DLD1 (cell line): Measurements from ENCODE around the gene MYH7.
"Not testable (repeated sequence)": the region's sequence is repeated elsewhere in the genome, so short reads cannot be mapped to it uniquely, and the experiment has no call there.

Experiments
- in situ Hi-C: cut with HindIII; loops from 2 replicates; pipeline ENCODE4 v1.10.0; 2017; ENCODE audit warnings: low sequenced_read_pairs

MYH7 gene

DNA sequence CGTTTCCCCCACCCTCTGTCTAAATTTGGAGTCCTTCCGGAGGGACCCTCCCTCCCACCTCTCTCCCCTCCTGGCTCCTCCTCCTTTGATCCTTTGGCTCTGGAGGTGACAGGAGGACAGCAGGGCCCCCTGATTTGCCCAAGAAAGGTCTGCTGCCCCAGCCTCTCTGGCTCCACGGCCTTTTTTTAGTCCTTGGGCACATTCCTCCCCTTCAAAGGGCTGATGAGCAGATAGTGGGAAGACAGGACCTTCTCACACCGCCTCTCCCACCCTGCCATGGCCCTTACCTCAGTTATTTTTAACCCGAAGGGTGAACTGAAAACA lies 27.2 kb downstream of the MYH7 start:
- in situ Hi-C loops: no loop called here

DNA sequence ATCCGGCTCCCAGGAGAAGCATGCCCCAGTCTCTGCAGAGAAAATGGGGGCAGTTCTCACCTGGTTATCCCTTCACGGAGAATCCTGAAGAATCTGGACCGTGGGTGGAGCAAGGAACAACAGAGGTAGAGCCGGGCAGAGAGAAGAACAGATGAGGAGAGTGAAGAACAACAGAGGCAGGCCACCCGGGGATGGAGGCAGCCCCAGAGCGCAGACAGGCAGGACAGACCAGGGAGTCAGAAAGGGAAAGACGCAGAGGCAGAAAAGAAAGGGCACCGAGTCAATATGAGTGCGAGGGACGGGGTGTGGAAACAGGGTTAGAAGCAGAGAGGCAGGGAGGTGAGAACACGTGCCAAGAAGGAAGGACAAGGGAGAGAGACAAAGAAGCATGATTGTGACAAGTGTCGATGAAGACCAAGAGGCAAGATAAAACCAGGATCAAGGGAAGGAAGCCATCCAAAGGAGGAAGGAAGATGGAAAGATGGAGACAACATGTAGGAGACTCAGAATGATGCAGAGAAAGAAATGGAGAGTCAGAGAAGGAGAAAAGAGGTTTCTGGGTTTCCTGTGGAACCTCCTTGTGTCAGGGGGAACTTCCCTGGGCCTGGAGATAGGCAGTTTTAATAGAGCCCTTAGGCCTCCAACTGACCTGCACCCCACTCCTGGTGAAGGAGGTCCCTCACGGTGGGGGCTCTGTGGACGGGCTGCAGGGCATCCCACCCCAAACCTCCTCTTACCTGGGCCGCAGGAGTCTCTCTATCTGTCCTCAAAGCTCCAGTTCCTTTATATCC lies 27.7 kb downstream of the MYH7 start, which contains the start of gene MYH6:
Gene MYH6 (minus strand): TSS at position 758 of the 791 bp plus-strand sequence. CDS start 1,050 bp downstream, outside the sequence.
- in situ Hi-C loops: no loop called here

DNA sequence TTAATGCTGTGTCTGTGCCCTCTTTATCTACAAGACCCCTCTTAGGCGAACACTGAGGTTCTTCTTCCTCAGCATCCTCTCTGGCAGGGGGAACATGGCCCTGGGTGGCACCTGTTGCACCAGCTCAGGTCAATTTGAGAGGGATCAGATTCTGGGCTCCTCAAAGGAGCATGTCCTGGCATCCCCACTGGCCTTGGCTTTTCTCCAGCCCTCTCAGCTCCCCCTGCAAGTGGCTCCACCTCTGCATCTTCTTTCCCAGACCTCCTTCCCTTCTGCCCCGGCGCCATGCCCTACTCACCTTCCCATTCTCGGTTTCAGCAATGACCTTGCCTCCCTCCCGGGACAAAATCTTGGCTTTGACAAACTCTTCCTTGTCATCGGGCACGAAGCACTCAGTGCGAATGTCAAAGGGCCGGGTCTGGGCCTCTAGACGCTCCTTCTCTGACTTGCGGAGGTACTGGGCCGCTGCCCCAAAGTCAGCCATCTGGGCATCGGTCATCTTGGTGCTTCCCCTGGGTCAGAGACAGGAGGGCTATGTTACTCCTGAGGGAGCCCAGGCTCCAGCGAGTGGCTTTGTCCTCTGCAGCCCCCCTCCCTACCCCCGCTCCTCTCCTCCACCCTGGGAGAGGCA lies 28.6 kb downstream of the MYH7 start:
- in situ Hi-C loops: no loop called here

DNA sequence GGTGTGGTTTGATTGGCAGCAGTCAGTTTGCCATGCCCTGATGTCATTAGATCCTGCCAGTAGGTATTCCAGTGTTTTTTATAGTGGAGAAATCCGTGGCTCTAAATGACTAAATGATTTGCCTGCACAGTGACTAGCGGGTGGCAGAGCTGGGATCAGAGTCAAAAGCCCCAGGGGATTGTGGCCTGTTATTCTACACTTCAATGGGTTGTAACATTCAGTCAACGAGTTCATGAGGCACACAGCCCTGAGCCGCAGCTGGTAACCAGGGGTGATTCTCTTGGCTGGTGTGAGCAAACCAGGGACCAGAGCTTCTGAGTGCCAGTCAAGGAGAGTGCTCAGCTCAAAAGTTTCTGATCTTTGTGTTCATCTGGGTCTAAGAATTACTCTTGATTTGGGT lies 29.2 kb downstream of the MYH7 start:
- in situ Hi-C loops: no loop called here

DNA sequence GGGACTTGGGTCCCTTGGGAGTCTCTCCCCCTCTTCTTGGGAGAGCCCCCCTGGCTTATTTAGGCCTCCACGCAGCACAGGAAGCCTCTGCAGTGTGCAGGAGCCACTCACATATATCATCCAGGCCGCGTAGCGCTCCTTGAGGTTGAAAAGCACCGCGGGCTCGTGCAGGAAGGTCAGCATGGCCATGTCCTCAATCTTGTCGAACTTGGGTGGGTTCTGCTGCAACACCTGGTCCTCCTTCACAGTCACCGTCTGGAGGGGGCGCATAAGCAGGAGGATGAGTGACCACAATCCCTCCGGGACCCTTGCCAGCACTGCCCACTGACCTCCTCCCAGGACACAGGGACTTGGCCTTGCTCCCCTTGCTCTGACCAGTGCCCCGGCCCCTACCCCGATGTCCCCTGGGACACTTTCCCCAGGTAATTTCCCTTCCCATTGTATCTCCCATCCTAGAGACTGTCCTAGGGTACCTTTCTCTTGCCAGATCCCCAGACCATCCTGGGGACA lies 29.9 kb downstream of the MYH7 start:
- in situ Hi-C loops: no loop called here

DNA sequence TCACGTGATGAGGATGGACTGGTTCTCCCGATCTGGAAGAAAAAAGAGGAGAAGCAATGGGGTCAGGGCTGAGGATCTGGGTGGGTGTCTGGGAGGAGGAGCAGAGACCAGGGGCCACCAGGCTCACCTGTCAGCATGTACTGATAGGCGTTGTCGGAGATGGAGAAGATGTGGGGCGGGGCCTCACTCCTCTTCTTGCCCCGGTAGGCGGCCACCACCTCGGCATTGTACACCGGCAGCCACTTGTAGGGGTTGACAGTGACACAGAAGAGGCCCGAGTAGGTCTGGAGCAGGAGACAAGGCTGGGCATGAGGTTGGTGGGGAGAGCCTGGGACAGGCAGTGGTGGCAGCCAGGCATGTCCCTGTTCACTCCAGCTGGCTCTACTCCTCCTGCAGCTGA lies 30.4 kb downstream of the MYH7 start:
- in situ Hi-C loops: no loop called here

DNA sequence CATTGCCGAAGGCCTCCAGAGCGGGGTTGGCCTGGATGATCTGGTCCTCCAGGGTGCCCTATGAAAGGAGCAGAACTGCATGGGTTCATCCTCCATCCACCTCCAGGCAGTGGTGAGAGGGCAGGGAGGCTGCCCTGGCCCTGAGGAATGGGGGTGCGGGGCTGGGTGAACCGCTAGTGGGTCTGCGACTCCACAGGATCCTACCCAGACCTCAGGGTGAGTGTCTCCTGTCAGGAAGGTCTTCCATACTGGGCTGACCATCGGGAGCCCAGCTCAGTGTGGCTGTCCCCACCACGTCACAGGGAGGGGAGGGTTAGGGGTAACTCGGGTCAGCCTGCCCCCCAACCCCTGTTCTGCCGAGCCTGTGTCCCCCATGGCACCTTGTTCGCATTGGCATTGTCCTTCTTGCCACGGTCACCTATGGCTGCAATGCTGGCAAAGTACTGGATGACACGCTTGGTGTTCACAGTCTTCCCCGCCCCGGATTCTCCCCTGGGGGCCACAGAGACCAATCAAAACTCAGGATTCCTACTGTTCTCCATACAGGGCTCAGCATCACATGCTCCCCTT lies 31.0 kb downstream of the MYH7 start:
- in situ Hi-C loops: no loop called here

DNA sequence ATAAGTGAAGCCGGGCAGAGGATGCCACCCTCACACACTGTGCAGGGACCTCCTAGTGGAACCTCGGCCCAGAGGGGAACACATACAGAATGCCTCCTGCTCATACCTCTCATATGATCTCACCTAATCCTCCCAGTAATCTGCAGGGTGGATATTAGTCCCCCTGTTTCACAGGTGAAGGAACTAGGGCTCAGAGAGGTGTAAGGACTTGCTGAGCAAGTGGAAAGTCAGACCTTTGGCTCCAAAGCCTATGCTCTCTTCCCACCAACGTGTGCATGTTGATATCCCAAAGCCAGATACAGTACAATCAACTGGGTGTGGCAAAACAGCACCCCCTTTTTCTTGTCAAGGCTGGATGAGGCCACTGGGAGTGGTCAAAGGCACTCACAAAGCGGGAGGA lies 31.6 kb downstream of the MYH7 start:
- in situ Hi-C loops: no loop called here

DNA sequence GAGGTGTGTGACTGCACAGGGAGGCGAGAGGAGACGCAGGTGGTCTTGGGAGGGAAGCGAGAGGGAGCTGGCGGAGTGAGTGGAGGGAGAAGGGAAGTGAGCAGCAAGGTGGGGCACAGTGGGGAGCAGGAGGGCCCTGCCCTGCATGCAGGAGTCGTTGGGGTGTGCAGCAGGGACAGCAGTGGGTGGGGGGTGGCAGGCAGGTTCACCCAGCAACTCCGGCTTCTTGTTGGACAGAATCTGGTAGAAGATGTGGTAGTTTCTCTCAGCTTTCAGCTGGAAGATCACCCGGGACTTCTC lies 32.4 kb downstream of the MYH7 start:
- in situ Hi-C loops: no loop called here

DNA sequence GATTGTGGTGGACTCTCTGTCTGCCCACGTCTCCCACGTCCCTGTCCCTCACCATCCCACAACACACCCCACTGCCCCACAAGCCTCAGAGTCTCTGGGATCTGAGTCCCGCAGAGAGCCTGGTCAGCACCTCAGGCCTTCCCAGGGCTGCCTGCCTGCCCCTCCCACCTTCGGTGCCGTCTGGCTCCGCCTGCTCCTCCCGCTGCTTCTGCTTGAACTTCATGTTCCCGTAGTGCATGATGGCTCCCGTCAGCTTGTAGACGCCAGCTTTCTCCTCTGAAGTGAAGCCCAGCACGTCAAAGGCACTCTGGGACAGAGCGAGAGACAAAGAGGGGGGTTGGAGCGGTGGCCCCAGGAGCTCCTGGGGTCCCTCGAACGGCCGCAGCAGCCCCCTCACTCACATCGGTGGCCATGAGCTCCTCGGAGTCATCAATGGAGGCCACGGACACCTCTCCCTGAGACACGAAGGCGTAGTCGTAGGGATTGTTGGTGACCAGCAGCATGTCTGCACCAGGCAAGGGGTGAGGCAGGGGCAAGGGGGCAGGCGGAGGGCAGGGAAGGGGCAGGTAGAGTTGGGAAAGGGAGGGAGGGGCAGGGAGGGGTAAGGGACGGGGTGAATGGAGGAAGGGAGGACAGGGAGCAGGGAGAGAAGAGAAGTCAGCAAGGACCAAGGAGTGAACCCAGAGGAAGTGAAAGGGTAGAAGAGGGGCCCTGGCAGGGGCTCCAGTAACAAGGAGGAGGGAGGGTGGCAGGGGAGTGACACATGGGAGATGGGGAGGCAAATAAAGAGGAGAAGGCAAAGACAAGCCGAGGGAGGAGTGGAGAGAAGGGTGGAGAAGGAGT lies 32.9 kb downstream of the MYH7 start:
- in situ Hi-C loops: no loop called here

DNA sequence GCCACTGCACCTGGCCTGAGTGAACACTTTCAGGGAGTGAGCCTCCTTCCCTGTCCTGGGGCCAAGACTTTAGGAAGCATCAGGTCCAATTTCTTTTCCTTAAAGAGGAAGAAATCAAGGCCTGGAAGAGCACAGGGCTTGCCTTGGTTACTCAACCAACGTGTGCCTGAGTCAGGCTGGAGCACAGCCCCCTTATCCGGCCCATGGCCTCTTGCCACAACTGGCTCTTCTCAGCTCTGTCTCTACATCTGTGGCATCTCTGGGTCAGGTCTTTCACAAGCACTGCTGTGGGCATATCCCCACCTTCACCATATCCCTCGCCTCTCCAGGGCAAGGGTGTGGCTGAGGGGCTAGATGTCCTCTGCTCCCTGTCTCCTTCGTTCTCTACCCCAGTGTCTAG lies 34.2 kb downstream of the MYH7 start:
- in situ Hi-C loops: no loop called here

DNA sequence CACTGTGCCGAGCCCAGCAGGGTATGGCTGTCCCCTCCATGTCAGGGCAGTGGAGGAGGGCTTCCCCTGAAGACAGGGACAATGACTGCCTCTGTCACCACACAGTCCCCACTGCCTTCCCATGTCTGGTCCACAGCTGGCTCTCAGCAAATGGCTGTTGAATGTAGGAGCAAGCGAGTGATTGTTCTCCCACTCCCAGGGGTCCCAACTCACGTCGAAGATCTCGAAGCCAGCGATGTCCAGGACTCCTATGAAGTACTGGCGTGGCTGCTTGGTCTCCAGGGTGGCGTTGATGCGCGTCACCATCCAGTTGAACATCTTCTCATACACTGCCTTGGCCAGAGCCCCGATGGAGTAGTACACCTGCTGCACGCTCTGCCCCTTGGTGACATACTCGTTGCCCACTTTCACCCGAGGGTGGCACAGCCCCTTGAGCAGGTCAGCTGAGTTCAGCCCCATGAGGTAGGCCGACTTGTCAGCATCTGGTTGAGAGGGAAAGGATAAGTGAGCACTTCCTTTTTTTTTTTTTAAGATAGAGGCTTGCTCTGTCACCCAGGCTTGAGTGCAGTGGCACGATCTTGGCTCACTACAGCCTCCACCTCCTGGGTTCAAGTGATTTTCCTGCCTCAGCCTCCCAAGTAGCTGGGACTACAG lies 34.8 kb downstream of the MYH7 start:
- in situ Hi-C loops: not testable (repeated sequence)

DNA sequence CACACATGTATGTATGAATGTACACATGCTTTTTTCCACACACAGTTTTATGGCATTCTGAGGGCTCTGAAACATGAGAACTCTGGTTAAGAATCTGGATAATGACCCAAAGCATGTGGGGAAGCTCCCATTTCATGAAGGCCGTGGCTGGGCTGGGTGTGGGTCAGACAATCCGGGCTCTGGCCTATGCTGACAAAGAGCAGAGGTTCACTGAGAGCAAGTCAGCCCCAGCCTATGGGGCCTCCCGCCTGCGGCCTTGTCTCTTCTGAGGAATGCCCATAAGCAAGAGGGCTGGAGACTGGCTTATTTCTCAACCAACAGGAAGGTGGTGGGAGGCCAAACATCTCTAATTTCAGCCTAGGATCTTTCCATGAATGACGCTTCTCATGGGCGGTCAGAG lies 35.9 kb downstream of the MYH7 start:
- in situ Hi-C loops: no loop called here

DNA sequence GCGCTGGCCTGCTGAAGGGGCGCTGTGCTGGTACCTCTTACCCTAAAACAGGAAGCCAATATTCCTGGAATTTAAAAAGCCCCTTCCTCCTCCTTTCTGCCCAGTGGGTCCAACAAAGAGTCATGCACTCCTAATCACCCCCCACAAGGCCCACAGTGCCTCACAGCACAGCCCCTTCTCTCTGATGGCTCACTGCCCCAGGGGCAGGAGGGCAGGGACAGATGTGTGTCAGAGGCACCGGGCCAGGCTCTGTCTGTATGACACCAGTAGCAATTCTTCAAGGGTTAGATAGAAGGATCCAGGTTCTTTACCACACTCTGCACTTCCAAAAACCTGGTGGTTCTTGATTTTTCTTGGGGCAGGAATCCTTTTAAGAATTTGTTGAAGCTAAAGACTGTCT lies 36.3 kb downstream of the MYH7 start:
- in situ Hi-C loops: no loop called here

DNA sequence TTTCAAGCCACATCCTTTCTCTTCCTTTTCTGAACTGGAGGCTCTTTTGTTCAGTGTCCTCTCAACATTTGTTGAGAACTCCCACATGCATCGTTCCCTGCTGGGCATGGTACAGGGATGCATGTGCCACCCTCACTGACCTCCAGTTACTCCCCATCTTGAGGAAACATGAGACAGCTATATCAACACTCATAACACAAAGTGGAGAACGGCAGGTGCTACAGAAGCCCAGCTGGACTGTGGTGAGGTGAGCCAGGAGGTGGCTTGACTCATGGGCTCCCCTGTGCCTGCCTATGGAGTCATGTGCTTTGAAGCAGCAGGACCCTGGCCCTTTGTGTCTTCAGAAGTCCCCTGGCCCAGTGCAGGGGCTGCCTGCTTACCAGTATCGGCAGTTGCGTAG lies 37.1 kb downstream of the MYH7 start:
- in situ Hi-C loops: no loop called here

DNA sequence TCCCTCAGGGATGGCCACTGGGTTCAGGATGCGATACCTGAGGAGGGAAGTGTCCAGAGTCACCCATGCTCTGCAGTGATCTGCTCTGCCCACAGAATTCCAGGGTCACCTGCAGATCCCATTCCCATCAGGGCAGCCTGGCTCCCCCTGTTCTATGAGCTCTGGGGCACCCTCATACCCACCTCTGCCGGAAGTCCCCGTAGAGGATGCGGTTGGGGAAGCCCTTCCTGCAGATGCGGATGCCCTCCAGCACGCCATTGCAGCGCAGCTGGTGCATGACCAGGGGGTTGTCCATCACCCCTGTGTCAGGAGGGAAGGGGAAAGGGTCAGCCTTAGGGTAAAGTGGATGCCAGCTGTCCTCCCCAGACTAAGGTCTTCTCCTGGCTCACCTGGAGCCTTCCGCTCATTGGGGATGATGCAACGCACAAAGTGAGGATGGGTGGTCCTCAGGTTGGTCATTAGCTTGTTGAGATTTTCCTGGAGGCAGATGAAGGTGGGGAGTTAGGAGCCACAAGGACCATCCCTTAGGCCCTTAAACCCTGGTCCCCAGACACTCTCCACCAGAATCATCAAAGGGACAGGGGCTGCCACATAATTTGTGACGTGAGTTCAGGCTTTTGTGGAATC lies 38.6 kb downstream of the MYH7 start:
- in situ Hi-C loops: no loop called here

DNA sequence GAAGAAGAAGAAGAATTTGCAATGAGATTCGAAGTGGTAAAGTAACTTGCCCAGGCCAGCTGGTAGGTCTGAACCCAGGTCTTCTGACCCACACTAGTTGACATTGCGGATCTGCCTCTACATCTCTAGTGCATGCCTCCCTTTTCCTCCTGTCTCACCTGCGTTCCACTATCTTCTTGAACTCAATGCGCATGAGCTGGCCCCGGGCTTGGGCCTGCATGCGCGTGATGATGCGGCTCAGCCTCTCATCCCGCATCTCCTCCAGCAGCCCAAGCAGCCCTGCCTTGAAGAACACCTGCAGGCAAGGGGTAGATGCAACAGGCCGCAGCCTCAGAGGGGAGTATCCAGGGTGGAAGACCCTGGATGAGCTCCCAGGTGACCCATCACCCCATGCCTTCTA lies 39.3 kb downstream of the MYH7 start:
- in situ Hi-C loops: no loop called here

DNA sequence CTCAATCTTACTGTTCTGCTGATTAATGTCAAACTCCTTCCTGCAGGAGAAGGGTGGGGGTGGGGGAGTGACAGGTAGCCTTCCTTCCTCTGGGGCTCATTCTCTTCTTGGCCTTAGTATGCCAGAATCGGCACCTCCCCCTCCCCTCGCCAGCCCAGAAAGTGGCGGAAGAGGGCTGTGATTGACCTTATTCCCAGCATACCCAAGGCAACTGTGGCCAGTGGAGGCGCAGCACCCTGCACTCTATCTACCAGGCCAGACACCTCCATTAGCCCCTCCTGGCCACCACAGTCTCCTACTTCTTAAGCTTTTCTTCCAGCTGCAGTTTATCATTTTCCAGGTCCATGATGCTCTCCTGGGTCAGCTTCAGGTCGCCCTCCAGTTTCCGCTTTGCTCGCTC lies 42.8 kb downstream of the MYH7 start:
- in situ Hi-C loops: no loop called here

DNA sequence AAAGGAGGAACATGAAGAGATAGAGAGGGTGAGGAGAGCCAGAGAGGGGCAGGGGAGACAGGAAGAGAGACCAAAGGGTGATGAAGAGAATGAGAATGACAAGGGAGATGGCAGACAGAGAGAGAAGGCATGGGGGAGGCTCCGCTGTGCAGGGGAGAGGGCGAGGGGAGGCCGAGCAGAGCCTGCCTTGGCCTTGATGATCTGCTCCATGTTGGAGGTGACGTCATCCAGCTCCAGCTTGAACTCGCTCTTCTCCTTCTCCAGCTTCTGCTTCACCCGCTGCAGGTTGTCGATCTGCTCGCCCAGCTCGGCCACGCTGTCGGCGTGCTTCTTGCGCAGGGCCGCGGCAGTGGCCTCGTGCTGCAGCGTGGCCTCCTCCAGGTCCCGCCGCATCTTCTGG lies 45.6 kb downstream of the MYH7 start:
- in situ Hi-C loops: not testable (repeated sequence)

DNA sequence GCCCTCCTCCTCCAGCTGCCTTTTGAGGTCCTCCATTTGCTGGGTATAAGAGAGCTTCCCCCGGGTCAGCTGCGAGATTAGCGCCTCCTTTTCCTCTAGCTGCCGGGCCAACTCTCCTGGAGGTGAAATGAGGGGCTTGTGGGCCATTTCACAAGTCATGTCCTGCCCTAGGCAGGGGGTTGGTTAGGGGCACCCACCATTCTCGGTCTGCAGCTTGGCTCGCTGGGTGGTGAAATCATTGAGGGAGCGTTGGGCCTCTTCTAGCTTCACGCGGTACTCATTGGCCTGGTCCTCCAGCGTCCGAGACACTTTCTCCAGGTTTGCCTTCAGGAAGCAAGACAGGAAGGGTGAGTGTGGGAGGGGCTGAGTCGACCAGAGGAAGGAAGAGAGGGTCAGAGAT lies 46.1 kb downstream of the MYH7 start:
- in situ Hi-C loops: no loop called here

DNA sequence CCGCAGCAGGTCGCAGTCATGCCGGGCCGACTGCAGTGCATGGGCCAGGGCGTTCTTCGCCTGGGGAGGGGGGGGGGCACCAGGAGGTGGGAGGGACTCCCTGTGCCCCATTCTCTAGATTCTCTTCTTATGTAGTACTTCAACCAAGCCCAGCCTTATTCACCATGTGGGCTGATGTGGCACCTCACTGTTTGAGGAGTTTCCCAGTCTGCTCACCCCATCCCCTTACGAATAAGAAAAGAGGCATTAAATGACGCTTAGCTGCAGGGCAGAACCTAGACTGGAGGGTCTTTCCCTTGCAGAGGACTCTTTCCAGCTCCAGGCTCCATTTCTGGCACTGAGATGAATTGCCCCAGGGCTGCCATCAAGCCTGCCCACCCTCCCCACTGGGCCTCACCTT lies 46.5 kb downstream of the MYH7 start:
- in situ Hi-C loops: no loop called here
